ENCODE results near the gene ATXN7L1. TPM values are rescaled to one million over a fixed set of nuclear protein-coding genes. Genes with fewer than 3 reads are reported as not detected.

ATXN7L1 gene
- polyA plus RNA-seq, 1 of the 3 experiments (the other 2 are of a cell fraction), result 6.0 TPM

GRCh38 chr7:105765846-105766245 is 110.6 kb downstream of the ATXN7L1 start (continued):
- no peak for TF ChIP-seq EZH2phosphoT487 (IDR thresholded peaks at IDR 0.05; ENCODE audit: borderline replicate concordance, low read depth)
- no peak for TF ChIP-seq SMC3 (IDR thresholded peaks at IDR 0.05; ENCODE audit: low read depth, low read length)
- TF ChIP-seq GABPA (IDR thresholded peaks at IDR 0.05; ENCODE audit: low read depth), result no peak
- TF ChIP-seq MAX (IDR thresholded peaks at IDR 0.05; ENCODE audit: low read depth), result no peak
- TF ChIP-seq TEAD4 (IDR thresholded peaks at IDR 0.05; ENCODE audit: borderline replicate concordance, insufficient read depth), result no peak
- TF ChIP-seq YY1 (IDR thresholded peaks at IDR 0.05; ENCODE audit: low read depth), result no peak
- TF ChIP-seq TAF1 (IDR thresholded peaks at IDR 0.05; ENCODE audit: borderline replicate concordance, low read depth, low read length), result no peak
- no peak for TF ChIP-seq FOXJ3 (CRISPR knock-in tag; IDR thresholded peaks at IDR 0.05)

GRCh38 chr7:105764506-105764905 is 111.9 kb downstream of the ATXN7L1 start:
- Histone ChIP-seq H3K4me1 (ENCODE audit: control insufficient read depth in 1 of 2, insufficient read depth in 2 of 2, low read depth in 1 of 2, low read length in 1 of 2) (peaks cover 28 to 29% of the 10 kb centered on the region in 2 experiments), H3K9me2 (no peaks in the 10 kb centered on the region), H3K9me3 (no peaks in the 10 kb centered on the region), H2AFZ (ENCODE audit: low read depth) (no peak overlapping the region), H3K4me3 (ENCODE audit: low read depth in 2 of 2, low read length in 1 of 2) (no peak overlapping the region), H4K20me1 (ENCODE audit: insufficient read depth) (no peaks in the 10 kb centered on the region), H3K36me3 (replicated peaks in 1 of 2; ENCODE audit: control insufficient read depth in 1 of 2, insufficient read depth in 2 of 2, low read length in 1 of 2) (no peaks in the 10 kb centered on the region), H3K79me2 (ENCODE audit: insufficient read depth) (no peaks in the 10 kb centered on the region), H3K27me3 (ENCODE audit: insufficient read depth) (no peaks in the 10 kb centered on the region), H3K27ac (ENCODE audit: low read depth in 2 of 2, low read length in 1 of 2) (no peak overlapping the region), H3F3A (replicated peaks; ENCODE audit: insufficient read depth) (no peaks in the 10 kb centered on the region), H3K9ac (no peak overlapping the region), H3K4me2 (no peak overlapping the region)
- 74% methylated on average over 2 of the region's 2 CpGs for WGBS (ENCODE audit: low lambda C conversion rate)
- DNase-seq, result no peak
- ChIA-PET CTCF (interaction anchor here (0.8 to 18.1 kb wide), 25 partner anchors 13 to 412 kb away, joined by 3 to 356 read pairs (median 4); partner anchors contain the start of gene ATXN7L1), POLR2A (no interaction called here)
- TF ChIP-seq FOSL2 (IDR thresholded peaks at IDR 0.05; ENCODE audit: borderline replicate concordance, low read depth) (no peak), MEF2A (IDR thresholded peaks at IDR 0.05; ENCODE audit: borderline replicate concordance, low read depth) (peak; percentile 41; the same call in 1 of the 2 replicates)

- Histone ChIP-seq H3F3A (replicated peaks; ENCODE audit: insufficient read depth) (no peaks in the 10 kb centered on the region), H3K4me2 (no peak overlapping the region), H3K4me3 (ENCODE audit: low read depth in 2 of 2, low read length in 1 of 2) (no peak overlapping the region), H3K79me2 (ENCODE audit: insufficient read depth) (no peaks in the 10 kb centered on the region), H3K9me3 (no peaks in the 10 kb centered on the region), H2AFZ (ENCODE audit: low read depth) (no peak overlapping the region), H3K36me3 (replicated peaks in 1 of 2; ENCODE audit: control insufficient read depth in 1 of 2, insufficient read depth in 2 of 2, low read length in 1 of 2) (no peaks in the 10 kb centered on the region), H3K9me2 (no peaks in the 10 kb centered on the region), H3K4me1 (ENCODE audit: control insufficient read depth in 1 of 2, insufficient read depth in 2 of 2, low read depth in 1 of 2, low read length in 1 of 2) (peaks cover 19 to 20% of the 10 kb centered on the region in 2 experiments), H3K27ac (ENCODE audit: low read depth in 2 of 2, low read length in 1 of 2) (peak overlapping the region in 1 of 2 experiments; percentile 20; a peak in 1 of 4 replicates), H4K20me1 (ENCODE audit: insufficient read depth) (no peaks in the 10 kb centered on the region), H3K9ac (no peak overlapping the region), H3K27me3 (ENCODE audit: insufficient read depth) (no peaks in the 10 kb centered on the region)
- 92% methylated on average over 6 of the region's 6 CpGs for WGBS (ENCODE audit: low lambda C conversion rate)
- TF ChIP-seq POLR2AphosphoS5 (IDR thresholded peaks at IDR 0.05; ENCODE audit: low read depth, low read length), result no peak
- no peak for TF ChIP-seq REST (IDR thresholded peaks at IDR 0.05; ENCODE audit: low read depth, low read length)
- no peak for TF ChIP-seq RCOR1 (IDR thresholded peaks at IDR 0.05; ENCODE audit: low read length)
- TF ChIP-seq PBX3 (IDR thresholded peaks at IDR 0.05), result no peak
- no peak for TF ChIP-seq NFIC (IDR thresholded peaks at IDR 0.05; ENCODE audit: borderline replicate concordance)
- peak; percentile 19; the same call in 1 of the 2 replicates for TF ChIP-seq RAD21 (IDR thresholded peaks at IDR 0.05; ENCODE audit: low read length)
- TF ChIP-seq YY1 (IDR thresholded peaks at IDR 0.05; ENCODE audit: low read depth), result no peak
- CTCF ChIA-PET, result interaction anchor here (0.6 to 18.1 kb wide), 52 partner anchors 8 to 781 kb away, joined by 3 to 356 read pairs (median 6); partner anchors contain the start of gene ATXN7L1
- DNase-seq, result no peak
- POLR2A ChIA-PET, result no interaction called here
These were observed 115.6 kb downstream of the ATXN7L1 start for GRCh38 chr7:105760551-105761447.

Data from SK-N-SH (cell line).